Middle frontal gyrus (tissue), 1 donor: ENCODE measurements around the gene MSI2.

ENCODE experiments used
- DNase-seq: peaks from one replicate; pipeline ENCODE4 v3.0.0-alpha.2; 2015; ENCODE audit warnings: low spot score; ENCODE audit errors: extremely low spot score

The MSI2 gene

DNA sequence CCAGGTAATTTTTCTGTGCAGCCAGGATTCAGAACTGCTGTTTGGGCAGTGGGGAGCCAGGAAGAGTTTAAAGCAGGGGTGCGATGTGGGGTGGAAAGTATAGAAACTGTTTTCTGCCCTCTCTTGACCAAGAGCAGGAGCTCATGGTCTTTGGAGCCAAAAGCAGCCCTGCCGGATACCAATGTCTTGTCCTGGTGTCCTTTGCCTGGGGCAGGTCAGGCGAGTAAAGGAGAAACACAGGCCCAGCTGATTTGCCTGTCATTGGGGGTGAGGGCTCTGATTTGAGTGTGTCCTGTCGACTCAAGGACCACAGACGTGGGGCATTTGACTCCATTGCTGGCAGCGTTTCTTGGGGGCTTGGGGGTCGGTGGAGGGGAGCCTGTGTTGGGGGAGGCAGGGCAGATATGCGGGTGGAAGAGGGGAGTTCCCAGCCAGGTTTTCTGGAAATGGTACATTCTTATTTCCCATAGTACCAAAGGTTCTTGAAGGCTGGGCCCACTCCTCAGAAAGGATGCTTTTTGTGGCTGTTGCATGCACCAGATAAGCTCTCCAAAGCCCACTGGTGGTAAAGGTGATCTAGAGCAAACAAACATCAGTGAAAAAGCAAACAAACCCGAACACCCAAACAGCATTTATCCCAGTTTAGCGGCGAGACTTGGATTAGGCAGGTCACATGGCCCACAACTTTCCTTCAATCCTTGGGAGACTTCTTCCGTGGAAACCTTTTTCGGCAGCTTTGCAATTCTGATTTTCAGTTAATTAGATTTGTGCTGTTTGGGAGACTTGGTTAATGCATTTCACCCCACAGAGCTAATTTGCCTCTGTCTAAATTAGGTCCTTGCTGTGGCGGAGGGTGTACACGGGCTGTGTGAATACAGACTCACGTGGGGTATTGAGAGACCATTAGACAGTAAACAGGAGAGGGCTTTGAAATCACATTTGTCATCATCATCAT is 59.0 kb downstream of the MSI2 start:
- DNase-seq, result no peak

DNA sequence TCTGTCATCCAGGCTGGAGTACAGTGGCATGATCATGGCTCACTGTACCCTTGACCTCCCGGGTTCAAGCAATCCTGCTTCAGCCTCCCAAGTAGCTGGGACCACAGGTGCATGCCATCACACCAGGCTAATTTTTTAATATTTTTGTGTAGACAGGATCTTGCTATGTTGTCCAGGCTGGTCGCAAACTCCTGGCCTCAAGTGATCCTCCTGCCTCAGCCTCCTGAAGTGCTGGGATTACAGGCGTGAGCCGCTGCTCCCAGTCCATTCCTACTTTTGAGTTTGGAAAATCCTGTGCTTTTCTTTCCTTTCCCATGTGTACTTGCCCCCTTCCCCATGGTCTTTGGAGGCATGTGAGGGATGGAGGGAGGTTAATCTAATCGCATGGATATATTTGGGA is 60.0 kb downstream of the MSI2 start:
- no peak for DNase-seq

DNA sequence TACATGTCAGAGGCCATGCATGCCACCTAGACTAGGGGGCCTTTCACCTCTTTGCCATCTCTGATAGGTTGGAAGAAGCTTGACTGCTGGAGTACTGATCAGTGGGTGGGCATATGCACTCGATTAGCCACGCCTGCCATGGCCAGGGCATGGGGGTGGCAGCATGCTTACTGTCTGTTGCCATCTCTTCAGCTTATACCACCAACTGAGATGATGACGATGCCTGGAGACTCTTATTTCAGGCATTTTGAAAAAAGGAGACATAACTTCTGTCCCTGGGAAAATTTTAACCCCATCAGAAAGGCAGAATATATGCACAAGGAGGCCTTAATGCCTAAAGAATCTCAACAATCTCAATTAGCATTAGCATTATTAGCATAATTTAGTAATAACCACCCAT is 60.8 kb downstream of the MSI2 start:
- no peak for DNase-seq

DNA sequence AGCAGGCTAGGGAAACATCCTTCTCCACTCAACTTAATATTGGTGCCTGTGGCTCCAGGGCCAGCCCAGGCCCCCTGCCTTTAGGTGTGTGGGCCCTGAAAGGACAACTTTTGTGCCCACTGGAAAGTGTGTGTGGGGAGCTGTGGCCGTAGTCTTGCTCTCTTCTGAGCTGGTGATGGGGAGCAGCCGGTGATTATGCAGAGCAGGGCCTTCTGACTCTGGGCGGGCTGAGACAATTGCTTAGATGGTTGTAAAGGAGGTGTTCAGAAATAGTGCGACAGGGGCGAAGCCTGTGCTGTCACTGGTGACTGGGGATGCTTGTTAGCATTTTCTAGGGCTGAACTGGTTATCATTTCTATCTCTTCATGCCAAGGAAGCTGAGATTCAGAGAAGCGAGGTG is 62.6 kb downstream of the MSI2 start:
- no peak for DNase-seq

DNA sequence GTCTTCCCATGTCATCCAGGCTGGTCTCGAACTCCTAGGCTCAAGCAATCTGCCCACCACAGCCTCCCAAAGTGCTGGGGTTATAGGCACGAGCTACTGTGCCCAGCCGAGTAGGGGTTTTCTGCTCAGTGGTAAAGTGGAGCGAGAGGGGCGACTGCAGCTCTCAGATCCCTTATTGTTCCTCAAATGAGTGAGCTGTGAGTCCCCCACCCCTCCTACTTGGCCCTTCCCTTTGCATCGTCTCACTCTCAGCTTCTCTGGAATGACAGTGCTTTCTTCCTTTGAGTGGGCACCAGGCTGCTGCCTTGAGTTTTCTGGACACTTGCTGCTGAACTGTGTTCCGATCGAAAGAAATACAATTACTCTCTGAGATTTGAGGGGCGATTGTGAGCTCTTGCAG is 63.5 kb downstream of the MSI2 start:
- DNase-seq, result no peak

DNA sequence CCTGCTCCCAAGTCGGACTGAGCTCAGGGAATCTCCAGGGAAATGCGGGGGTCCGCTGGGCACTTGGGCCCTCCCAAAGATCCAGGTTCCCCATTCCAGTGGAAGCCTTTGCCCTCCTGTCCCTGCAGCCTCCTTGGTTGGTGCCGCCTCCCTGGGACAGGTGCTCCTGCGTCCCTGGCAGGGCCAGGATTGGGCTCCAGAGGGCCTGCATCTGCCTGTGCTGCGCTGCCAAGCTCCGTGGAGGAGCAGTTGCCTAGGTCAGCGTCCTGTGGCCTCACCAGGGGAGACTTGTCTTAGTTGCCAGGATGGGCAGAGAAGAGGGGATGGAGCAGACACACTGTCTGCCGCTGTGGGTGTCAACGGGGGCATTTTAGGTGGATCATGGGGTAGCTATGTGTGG is 67.1 kb downstream of the MSI2 start:
- DNase-seq, result no peak

DNA sequence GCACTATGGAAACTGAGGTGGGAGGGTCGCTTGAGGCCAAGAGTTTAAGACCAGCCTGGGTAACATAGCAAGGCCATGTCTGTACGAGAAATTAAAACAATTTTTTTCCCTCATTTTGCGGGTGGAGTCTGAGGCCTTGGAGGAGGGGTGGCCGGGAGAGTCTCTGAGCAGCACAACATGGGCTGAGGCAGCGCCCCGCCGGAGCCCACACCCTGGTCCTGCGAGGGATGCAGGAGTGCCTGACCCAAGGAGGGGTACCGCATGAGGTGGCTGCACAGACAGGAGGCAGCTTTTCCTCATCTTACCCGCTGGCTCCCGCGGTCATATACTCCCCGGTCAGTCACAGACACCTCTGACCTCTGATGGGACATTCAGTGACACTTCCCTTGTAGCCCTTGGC is 67.7 kb downstream of the MSI2 start:
- no peak for DNase-seq

DNA sequence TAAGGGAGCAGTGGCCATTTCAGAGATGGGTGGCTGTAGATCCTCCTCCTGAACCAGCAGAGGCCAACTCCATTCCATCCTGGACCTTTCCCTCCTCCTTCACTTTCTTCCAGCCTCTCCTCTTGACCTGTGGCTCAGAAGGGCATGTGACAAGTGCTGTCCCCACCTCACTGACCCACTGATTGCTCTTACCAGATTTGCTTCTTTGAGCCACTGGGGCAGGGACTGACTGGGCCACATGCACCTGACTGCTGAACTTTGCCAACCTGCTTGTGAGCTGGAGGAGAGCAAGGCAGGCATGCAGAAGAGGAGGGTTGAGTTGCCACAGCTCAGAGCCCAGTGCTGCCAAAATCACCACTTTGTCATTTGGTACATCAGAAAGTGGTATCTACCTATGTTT is 68.3 kb downstream of the MSI2 start:
- no peak for DNase-seq

DNA sequence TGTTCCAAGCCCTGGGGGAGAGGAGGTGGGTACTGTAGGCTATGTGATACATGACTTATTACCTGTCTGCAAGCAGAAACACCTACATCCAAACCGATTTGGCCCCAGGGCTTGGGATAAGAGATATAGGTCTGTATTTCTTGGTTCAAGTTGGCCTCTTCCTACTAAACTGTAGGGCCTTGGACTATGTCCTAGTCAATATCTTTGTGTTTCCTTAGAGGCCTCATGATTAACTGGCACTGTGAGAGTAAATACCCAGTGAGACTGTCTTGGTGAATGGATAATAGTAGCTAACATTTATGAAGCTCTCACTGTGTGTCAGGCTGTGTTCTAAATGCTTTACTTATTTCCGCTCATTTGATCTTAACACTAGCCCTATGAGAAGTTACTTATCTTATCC is 70.0 kb downstream of the MSI2 start:
- no peak for DNase-seq

DNA sequence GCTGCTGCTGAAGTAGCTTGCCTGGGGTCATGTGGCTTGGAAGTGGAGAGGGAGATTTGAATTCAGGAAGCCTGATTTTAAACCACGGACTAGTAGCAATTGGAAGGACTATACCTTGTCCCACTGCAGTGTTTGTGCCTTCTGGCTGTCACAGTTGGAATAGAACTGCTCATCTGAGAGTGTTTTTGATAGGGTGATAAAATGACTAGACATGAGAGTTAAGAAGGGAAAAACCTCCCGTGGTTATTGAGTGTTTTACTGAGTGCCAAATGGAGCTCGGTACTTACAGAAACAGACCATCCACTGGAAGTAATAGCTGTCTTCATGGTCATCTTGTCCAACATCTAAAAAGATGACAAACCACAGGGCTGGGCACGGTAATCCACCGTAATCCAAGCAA is 70.4 kb downstream of the MSI2 start:
- no peak for DNase-seq

DNA sequence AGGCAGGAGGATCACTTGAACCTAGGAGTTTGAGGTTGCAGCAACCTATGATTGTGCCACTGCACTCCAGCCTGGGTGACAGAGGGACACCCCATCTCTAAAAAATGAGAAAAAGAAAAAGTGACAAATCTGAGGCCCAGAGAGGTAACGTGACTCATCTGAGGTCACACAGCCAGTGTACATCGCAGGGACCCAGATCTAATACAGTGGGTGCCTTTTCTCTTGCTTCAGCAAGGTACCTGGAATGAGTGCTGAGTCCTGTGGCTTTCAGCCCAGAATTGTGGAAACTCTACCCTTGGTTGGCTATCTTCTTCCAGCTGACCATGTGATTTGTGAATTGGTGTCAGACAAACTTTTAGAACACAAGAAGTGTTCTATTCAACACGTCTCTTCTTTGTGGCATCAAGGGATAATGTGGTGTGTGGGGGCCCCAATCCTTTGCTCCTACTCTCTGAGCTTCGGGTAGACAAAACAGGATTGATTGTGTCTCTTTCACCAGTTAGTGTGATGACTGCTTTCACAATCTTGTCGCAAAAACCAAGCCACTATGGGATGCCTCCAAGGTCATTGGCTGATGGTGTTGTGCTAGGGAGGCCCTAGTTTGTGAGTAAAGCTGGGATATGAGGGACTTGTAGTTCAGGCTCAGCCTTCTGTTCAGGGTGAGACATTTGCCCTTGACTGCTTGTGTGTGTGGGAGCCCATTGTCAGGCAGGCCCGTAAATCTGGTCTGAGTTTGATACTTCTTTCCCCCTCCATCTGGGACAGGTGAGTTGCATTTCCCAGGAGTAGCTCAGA is 71.0 kb downstream of the MSI2 start:
- no peak for DNase-seq

DNA sequence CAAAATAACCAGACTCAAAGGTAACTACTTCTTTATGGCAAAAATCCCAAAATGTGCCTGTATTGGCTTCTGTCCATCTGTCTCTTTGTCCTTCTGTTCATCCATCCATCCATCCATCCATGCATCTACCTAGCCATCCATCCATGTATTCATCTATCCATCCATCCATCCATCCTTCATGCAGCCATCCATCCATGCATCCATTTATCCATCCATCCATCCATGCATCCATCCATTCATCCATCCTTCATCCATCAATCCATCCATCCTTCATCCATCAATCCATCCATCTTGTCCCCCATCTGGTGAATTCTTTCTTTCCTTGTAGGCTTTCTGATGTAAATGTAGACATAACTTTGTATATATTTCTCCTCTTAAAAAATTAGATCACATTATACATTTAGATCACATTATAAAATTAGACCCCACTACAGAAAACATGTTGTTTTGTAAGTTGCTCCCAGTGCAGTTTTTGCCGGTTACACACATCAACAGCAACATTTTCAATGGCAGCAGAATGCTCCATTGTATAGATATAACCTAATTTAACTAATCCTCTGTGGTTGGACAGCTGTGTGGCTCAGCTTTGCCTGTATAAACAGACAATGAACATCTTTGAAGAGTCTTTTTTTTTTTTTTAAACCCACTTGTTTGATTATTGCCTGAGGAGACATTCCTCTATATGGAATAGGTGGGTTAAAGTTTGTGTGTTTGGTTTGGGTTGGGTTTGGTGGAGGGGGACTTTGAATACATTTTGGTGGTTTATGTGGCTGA is 72.0 kb downstream of the MSI2 start:
- DNase-seq, result no peak

DNA sequence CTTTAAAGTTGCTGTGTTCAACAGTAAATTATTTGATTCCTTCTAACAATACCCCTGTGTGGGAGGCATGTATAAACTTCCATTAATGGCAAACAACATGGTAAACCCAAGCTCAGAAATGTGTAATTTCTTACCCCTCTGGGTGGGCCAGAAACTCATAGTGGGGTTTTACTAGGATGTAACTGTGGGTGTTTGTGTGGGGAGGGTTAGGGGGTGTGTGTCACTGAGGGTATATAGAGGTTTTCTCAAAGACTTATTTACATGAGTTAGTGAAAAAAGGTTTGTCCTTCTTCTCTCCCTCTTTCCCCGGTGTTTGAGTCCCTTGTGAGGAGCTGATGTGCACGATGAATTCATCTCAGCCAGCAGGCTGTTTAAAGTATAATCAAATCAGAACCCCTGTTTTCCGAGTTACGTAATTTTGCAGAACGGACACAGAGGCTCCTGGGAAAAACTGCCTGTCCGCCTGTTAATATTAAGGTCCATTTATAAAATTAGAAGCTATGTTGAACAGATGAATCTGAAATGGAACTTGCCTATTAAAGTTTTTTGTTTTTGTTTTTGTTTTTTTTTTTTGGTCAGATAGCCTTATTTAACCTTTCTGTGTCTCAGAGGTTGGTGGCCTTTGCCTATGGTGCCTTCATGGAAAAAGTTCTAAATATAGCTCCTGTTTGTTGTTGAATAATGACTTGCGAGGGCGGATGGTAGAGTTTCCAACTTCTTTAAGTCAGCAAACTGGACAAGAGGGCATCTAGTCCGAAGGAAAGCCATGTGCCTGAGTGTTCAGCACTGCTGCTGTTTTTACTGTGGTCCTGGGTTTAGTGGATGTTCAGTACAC is 73.3 kb downstream of the MSI2 start:
- no peak for DNase-seq

DNA sequence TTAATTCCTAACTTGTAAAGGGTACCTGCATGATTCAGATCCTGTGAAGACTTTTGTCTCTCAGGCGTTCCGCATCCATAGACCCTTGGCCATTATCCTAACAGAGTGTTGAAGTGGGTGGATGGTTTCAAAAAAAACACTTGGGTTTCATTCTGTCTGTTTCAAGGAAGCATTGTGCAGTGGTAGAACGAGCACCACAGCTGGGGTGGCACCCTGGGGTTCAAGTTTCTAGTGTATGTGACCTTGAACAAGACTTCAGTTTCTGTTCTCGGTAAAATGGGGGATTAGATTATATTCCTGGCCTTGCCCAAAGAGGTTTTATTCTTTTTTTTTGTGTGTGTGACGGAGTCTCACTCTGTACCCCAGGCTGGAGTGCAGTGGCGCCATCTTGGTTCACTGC is 74.3 kb downstream of the MSI2 start:
- no peak for DNase-seq

DNA sequence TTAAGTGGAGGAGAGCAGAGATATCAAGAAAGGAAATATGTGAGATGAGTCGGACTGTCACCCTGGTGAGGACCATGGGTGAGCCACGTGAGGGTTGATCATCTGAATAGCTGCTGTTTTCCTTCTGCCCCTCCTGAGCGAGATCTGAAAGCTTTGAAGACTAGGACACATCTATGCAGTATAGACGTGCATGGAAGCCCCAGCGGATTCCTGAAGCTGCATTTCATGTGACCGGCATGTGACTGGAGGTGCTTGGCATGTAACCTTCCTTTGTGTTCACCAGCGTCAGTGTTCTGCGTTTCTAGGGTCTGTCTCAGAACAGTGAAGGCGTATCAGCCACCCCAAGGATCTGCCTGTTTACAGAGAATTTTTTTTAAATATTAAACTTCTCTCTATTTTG is 75.1 kb downstream of the MSI2 start:
- DNase-seq, result no peak

DNA sequence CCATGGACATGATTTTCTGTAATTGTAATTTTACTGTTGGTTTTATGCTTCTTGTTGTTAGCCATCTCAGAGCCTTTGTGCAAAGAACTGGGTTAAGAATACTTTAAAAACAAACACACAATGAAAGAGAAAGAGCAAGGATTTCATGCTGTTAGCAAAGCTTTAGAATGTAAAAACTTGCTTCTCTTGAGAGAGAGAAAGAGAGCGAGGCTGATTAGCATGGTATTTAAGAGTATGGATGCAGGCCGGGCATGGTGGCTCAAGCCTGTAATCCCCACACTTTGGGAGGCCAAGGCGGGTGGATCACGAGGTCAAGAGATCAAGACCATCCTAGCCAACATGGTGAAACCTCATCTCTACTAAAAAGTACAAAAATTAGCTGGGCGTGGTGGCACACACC is 76.2 kb downstream of the MSI2 start:
- no peak for DNase-seq

DNA sequence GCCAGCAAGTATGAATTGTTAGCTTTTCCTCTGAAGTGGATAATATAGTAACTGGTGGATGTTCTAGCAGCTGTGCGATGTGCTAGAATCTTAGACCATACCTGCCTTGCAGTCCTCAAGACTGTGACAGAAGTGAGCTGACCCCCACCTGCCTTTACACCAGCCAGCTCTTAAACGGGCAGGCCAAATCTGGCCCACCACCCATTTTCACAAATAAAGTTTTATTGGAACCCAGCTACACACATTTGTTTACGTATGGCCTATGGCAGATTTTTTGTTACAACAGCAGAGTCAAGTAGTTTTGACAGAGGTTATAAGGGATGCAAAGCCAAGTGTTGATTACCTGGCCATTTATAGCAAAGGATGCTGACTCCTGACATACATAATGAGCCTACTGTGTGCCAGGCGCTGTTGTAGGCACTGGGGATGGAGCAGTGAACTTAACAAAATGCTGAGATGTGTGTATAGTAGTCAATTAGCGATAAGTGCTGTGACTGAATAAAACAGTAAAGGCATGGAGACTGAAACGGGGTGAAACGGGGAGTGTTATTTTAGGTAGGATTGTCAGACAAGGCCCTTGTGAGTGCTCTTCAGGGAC is 79.0 kb downstream of the MSI2 start:
- DNase-seq, result no peak

DNA sequence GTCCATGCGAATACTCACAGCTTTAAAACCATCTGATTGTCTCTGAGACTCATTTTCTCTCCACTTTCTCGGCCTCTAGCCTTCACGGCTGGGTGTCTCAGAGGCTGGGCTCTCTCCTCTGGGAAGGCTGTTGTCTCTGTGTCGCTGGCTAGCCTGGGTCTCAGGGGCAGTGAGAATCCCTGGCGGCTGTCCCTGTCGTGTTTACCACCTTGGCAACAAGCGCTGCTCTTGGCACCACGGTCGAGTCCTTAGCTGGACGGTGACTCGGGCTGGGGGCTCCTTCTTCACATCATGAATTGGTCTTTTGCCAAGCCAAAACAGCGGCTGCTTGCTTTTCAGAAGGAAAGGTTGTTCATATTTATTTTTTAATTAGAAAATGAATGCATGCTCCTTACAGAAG is 81.1 kb downstream of the MSI2 start:
- DNase-seq, result no peak

DNA sequence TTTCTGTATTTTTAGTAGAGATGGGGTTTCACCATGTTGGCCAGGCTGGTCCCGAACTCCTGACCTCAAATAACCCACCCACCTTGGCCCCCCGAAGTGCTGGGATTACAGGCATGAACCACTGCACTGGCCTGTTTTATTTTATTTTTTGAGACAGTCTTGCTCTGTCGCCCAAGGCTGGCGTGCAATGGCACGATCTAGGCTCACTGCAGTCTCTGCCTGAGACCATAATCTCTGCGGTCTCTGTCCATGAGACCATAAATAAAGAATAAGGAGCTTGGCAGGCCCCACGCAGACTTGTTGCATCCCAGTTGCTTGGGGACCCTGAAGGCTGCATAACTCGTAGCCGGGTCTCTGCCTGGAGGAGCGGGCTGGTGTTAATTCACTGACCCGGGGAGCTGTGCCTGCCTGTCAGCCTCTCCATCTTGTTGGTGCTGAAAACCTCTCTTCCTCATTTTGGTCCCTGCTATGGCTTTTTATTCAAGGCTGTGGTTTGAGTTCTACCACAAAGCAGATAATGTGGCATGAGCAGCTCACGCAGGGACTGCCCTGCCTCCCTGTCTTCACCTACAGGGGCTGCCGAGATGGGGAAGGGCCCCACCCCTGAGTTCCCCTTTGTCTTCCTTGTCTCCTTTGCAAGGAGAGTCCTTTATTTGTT is 82.1 kb downstream of the MSI2 start:
- DNase-seq, result no peak
